Fibroblast of skin of back (primary cell): ENCODE measurements around the gene SPEF1.

ENCODE experiments used
- DNase-seq: peaks from one replicate; pipeline ENCODE4 v3.0.0-alpha.2; 2013

The SPEF1 gene

DNA sequence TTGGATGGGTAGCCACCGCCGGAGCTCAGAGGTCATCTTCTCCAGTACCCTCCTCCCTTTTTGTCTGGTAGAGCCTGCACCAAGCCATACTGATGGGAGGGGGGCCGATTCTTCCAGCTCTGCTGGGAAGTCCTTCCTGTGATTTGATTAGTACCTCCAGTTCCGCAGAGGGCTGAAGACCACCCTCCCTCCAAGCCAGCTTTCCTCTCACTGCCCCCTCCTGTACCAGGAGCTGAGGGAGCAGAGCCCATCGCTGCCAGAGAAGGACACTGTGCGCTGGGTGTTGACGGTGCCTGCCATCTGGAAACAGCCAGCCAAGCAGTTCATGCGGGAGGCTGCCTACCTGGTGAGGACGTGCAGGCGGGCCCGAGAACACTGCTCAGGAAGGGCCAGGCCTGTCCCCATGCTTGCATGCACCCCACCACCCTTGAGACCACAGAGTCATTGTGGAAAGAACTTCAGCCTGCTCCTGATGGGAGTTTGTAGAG lies 35.5 kb downstream of the SPEF1 start:
- DNase-seq, result no peak

GRCh38 chr20:3744806-3745685 lies 36.2 kb downstream of the SPEF1 start:
- peak; percentile 26 for DNase-seq

GRCh38 chr20:3744037-3744436 lies 37.2 kb downstream of the SPEF1 start:
- no peak for DNase-seq

- DNase-seq, result no peak
These were observed 38.0 kb downstream of the SPEF1 start for GRCh38 chr20:3743251-3743650.

DNA sequence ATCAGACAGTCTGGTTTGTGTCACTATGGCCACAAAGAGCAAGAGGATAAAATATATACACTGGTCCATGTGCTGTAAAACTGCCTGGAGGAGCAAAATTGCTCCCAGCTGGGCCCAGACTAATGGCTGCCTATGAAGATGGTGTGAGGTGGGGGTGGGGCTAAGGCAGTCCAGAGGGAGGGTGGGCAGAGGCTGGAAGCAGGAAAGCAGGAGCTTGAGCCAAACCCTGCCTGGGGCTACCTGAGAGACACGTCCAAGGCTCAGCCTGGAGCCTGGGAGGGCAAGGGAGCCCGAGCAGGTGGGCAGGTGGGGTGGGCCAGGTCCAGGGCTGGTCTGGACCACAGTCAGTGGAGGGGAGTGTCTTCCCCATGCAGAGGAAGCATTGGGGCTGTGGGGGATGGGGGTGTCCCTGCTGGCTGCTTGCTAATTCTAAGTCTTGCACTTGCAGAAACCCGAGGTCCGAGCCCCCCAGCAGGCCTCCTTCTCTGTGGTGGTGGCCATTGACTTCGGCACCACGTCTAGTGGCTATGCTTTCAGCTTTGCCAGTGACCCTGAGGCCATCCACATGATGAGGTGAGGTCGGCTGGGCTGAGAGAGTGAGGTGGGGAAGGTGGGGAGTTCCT lies 39.3 kb downstream of the SPEF1 start:
- DNase-seq, result no peak

DNA sequence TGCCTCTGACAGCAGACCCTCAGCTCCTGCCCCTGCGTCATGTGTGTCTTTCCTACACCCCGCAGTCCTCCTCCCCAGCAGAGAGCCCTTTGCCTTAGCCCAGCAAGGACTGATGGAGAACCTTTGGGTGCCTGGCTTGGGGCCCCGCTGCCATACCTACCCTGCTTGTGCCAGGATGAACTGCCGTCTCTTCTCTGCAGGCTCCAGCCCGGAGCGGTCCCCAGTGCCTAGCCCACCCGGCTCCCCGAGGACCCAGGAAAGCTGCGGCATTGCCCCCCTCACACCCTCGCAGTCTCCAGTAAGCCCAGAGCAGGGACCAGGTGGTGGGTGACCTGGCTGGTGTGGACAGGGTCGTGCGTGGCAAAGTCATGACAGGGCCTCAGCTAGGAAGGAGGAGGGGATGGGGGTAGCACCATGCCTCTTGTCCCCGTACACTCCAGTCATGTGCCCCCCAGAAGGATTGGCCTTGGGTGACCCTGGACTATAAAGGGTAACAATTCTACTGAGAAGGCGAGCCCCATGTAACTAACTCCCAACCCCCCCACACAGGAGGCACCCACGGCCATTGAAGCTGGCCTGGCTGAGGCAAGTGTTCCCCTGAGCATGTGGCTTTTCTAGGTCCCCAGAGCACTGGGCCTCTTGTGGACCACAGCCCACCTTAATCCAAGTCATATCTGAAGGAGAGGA lies 40.5 kb downstream of the SPEF1 start:
- no peak for DNase-seq

- no peak for DNase-seq
These were observed 41.3 kb downstream of the SPEF1 start for GRCh38 chr20:3739926-3740451.

- DNase-seq, result no peak
These were observed 42.0 kb downstream of the SPEF1 start for GRCh38 chr20:3739054-3739925.

- no peak for DNase-seq
These were observed 42.9 kb downstream of the SPEF1 start for GRCh38 chr20:3738111-3739053.

DNA sequence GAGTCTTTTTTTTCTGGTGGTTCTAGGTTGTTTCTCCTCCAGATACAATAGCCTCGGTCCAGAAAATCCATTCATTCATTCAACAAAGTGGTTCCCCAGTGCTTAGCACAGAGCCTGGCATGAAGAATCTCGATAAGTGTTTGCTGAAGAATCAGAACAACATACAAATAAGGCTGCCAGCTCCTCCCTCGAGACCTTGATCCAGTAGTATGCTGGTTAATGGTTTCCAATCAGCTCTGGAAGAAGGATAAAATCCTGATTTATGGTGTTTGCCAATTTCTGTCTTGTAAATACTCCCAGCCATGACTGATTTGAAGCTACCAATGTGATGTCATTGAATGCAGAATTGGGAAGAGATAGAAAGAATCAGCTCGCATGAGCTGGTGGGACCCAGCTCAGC lies 45.5 kb downstream of the SPEF1 start:
- no peak for DNase-seq

GRCh38 chr20:3734111-3734843 lies 47.0 kb downstream of the SPEF1 start:
- no peak for DNase-seq

DNA sequence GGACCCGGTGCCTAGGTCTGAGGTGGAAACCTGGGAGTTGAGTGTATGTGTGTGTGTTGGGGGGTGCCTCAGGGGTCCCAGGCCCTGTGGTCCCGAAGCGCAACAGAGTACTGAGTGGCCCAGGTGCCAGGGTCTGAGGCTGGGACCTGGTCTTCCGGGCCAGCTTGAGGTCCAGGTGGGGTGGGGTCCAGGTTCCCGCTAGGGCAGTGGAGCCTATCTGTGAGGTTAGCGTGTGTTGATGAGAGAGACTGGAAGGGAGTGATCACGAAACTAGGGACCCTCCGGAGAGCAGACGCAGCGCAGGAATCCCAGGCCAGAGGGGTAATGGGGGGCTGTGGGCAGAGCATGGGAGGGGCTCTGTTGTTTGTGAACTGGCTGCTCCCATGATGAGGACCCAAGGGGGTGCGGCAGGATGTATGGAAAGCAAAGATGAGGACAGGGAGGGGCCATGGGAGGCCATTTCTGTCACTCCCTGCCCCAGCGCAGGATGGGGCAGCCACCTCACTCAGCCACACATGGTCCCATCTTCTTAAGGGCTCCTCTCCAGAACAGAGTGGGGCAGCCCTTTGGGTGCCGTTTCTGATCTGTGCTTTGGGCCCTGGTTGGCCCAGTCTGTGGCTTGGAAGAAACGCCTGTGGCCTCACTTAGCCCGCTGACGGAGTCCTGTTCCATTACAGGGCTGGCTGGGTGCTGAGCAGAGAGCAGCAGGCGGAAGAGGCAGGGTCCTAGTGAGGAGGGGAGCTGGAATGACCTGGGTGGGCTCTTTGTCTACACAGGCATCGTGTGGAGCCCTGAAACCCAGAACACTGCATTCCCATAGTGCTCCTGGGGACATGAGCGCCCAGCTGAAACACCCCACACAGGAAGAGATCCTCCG lies 47.9 kb downstream of the SPEF1 start:
- DNase-seq, result no peak

DNA sequence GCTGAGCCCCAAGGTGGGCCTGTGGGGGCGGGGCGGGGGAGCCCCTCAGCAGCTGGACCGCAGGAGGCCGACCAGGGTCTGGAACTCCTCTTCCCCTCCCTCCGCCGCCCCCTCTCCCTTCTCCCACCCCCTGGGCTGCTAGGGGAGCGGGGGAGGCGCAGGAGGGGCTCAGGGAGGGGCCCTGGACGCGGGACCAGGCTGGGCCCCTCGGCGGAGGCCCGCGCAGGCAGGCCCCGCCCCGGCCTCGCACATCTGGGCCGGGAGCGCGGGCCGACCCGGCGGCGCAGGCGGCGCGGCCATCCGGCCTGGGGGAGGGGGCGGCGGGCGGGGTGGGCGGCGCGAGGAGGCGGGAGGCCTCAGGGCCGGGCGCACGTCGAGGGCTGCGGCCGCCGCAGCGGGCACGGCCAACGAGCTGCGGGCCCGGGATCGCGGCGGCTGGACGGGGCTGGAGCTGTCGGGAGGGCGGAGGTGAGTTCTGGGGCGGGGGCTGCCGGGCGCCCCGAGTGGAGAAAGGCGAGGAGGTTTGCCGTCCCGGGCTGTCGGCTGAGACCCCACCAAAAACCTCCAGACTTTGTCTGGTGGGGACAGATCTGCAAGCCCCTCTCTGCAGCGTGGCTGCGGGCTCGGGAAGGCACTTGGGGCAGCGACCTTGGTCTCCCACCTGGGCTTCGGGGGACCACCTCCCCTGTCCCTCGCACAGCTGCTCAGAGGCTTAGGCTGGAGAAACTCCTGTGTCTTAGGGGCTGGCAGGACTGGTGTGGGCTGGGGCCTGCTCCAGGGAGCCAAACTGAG lies 48.7 kb downstream of the SPEF1 start, which contains the start of gene HSPA12B:
Gene HSPA12B, plus strand, starts transcription at position 359 of the 792 bp plus-strand sequence. CDS start 5,990 bp downstream, outside the sequence.
- peak; percentile 6 for DNase-seq

DNA sequence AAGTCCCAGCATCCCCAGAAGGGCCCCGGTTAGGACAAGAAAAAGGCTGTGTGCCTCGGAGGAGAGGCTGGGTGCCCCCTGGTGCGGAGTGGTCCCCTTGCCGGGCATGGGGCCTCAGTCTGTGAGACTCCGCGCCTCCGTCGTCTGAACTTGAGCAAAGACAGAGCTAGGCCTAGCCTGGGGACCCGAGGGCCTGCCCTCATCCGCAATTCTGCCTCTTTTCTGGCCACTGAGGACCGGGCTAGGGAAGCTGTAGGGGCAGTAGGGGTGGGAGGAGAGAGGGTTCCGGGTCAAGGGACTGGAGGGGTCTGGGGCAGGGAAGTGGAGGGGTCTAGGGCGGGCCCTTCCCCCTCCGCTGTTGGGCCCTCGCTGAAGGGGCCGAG lies 49.3 kb downstream of the SPEF1 start:
- no peak for DNase-seq

DNA sequence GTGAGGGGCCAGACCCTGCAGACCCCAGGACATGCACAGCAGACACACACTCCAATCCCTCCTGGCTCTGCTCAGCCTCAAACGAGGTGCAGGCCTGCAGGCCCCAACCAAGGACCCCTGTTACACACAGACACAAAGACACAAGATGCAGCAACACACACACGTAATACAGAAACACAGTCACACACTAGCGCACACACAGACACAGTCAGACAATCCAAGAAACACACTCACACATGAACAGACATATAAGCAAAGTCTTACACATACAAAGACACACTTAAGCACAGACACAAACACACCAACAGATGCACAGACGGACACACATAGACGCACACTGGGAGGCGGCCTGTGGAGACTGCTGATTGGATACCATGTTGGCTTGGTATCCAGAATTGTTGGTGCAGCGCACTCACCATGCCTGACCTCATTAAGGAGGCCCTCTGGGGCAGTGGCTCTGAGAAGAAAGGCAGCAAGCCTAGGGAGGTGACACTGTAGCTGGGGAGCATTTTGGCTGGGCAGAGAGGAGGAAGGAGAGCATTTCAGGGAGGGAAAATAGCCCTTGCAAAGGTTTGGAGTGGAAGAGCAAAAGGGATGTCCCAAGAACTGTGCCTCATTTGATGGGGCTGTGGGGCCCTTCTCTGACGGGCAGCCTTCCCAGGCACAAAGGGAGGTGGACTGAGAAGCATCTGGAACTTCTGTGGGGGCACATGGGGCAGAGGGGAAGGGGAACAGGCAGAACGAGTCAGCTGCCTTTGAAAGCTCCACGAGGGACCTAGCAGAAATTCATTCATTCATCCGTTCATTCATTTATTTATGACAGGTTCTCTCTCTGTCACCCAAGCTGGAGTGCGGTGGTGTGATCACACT lies 50.2 kb downstream of the SPEF1 start:
- DNase-seq, result no peak

- DNase-seq, result no peak
These were observed 51.3 kb downstream of the SPEF1 start for GRCh38 chr20:3729811-3730540.
